HEK293 (cell line): Measurements from ENCODE around the gene LRRC4C.

ENCODE experiments used
- ZNF138 ChIP-seq: fragments of 450-650 bp; formaldehyde crosslinking; IDR thresholded peaks from 2 replicates; pipeline ENCODE4 v1.5.1; 2016; ENCODE audit warnings: missing biosample characterization, missing genetic modification characterization, borderline replicate concordance
- ZNF777 ChIP-seq: fragments of 450-650 bp; formaldehyde crosslinking; IDR thresholded peaks from 2 replicates; pipeline ENCODE4 v1.5.1; 2017; ENCODE audit warnings: missing biosample characterization, missing genetic modification characterization, borderline replicate concordance
- TF ChIP-seq, protein P1 (sequence below): fragments of 450-650 bp; formaldehyde crosslinking; IDR thresholded peaks from 2 replicates; pipeline ENCODE4 v1.5.1; 2016; ENCODE audit warnings: missing biosample characterization, missing genetic modification characterization
- TF ChIP-seq, protein P2 (sequence below): fragments of 450-650 bp; formaldehyde crosslinking; IDR thresholded peaks from 2 replicates; pipeline ENCODE4 v1.5.1; 2016; ENCODE audit warnings: missing biosample characterization, missing genetic modification characterization

DNA sequence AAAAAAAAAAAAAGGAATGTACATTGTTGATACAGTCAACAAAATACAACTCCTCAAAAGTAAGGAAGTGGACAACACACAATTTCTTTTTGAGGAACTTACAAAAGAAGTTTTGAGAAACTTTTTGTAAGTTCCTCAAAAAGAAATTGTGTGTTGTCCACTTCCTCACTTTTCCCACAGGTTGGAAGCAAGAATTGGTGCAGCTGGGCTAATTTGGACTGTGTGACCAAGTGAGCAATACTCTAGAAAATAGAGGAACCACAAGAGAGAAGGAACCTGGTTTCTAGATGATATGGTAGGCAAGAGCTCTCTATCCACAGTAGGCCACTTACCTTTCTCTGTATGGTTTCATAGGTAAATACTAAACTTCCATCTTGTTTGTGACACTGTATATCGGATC is 1053.8 kb downstream of the LRRC4C start:
- TF ChIP-seq, protein P1, sequence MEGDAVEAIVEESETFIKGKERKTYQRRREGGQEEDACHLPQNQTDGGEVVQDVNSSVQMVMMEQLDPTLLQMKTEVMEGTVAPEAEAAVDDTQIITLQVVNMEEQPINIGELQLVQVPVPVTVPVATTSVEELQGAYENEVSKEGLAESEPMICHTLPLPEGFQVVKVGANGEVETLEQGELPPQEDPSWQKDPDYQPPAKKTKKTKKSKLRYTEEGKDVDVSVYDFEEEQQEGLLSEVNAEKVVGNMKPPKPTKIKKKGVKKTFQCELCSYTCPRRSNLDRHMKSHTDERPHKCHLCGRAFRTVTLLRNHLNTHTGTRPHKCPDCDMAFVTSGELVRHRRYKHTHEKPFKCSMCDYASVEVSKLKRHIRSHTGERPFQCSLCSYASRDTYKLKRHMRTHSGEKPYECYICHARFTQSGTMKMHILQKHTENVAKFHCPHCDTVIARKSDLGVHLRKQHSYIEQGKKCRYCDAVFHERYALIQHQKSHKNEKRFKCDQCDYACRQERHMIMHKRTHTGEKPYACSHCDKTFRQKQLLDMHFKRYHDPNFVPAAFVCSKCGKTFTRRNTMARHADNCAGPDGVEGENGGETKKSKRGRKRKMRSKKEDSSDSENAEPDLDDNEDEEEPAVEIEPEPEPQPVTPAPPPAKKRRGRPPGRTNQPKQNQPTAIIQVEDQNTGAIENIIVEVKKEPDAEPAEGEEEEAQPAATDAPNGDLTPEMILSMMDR (tag by site-specific recombination), result no peak
- TF ChIP-seq ZNF777 (tag by site-specific recombination) (no peak), ZNF138 (tag by site-specific recombination) (no peak)
- TF ChIP-seq, protein P2, sequence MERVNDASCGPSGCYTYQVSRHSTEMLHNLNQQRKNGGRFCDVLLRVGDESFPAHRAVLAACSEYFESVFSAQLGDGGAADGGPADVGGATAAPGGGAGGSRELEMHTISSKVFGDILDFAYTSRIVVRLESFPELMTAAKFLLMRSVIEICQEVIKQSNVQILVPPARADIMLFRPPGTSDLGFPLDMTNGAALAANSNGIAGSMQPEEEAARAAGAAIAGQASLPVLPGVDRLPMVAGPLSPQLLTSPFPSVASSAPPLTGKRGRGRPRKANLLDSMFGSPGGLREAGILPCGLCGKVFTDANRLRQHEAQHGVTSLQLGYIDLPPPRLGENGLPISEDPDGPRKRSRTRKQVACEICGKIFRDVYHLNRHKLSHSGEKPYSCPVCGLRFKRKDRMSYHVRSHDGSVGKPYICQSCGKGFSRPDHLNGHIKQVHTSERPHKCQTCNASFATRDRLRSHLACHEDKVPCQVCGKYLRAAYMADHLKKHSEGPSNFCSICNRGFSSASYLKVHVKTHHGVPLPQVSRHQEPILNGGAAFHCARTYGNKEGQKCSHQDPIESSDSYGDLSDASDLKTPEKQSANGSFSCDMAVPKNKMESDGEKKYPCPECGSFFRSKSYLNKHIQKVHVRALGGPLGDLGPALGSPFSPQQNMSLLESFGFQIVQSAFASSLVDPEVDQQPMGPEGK (tag by site-specific recombination), result no peak
